SK-N-SH treated with all-trans-retinoic acid at 6 μM for 48 hours (cell line): ENCODE data around the gene FBXO42.

Source experiments
- ATAC-seq: fragments of 200-7000 bp; cut with Tn5 transposase; 3 replicates; pipeline ENCODE4 v1.9.1; 2020; ENCODE audit warnings: mild to moderate bottlenecking, moderate library complexity
- ARNTL ChIP-seq: fragments of 450-650 bp; formaldehyde crosslinking; IDR thresholded peaks from 2 replicates; pipeline ENCODE4 v1.5.0; 2020; ENCODE audit warnings: low read depth, mild to moderate bottlenecking, moderate library complexity, borderline replicate concordance
- BACH2 ChIP-seq: fragments of 250-450 bp; sonication (Bioruptor Pico); IDR thresholded peaks from 2 replicates; pipeline ENCODE4 v1.9.0; 2021; ENCODE audit warnings: mild to moderate bottlenecking, borderline replicate concordance
- CREB5 ChIP-seq: fragments of 250-450 bp; sonication (Bioruptor Pico); IDR thresholded peaks from 2 replicates; pipeline ENCODE4 v1.5.1; 2020; ENCODE audit warnings: low read depth, mild to moderate bottlenecking, moderate library complexity
- CSDC2 ChIP-seq: fragments of 250-450 bp; sonication (Bioruptor Pico); IDR thresholded peaks from 2 replicates; pipeline ENCODE4 v1.5.0; 2020; ENCODE audit warnings: mild to moderate bottlenecking, moderate library complexity
- ESRRG ChIP-seq: fragments of 250-450 bp; sonication (Bioruptor Pico); IDR thresholded peaks from 2 replicates; pipeline ENCODE4 v1.6.1; 2021; ENCODE audit warnings: mild to moderate bottlenecking
- GLIS3 ChIP-seq: fragments of 250-450 bp; sonication (Bioruptor Pico); IDR thresholded peaks from 2 replicates; pipeline ENCODE4 v1.5.0; 2020; ENCODE audit warnings: mild to moderate bottlenecking, moderate library complexity
- ISL1 ChIP-seq: fragments of 250-450 bp; sonication (Bioruptor Pico); IDR thresholded peaks from 2 replicates; pipeline ENCODE4 v2.1.2; 2022; ENCODE audit warnings: mild to moderate bottlenecking, moderate library complexity
- OSR1 ChIP-seq: fragments of 250-450 bp; sonication (Bioruptor Pico); IDR thresholded peaks from 2 replicates; pipeline ENCODE4 v1.8.0; 2022; ENCODE audit warnings: moderate library complexity, mild to moderate bottlenecking, inconsistent platforms
- PPARA ChIP-seq: fragments of 250-450 bp; sonication (Bioruptor Pico); IDR thresholded peaks from 2 replicates; pipeline ENCODE4 v1.5.0; 2020; ENCODE audit warnings: mild to moderate bottlenecking, borderline replicate concordance
- RARB ChIP-seq: fragments of 250-450 bp; sonication (Bioruptor Pico); IDR thresholded peaks from 2 replicates; pipeline ENCODE4 v1.8.0; 2021; ENCODE audit warnings: mild to moderate bottlenecking, moderate library complexity
- SNAI2 ChIP-seq: fragments of 250-450 bp; sonication (Bioruptor Pico); IDR thresholded peaks from 2 replicates; pipeline ENCODE4 v1.5.0; 2020; ENCODE audit warnings: mild to moderate bottlenecking, moderate library complexity
- TCF4 ChIP-seq: fragments of 250-450 bp; sonication (Bioruptor Pico); IDR thresholded peaks from 2 replicates; pipeline ENCODE4 v1.8.0; 2021; ENCODE audit warnings: mild to moderate bottlenecking, moderate library complexity, borderline replicate concordance
- TOX ChIP-seq: fragments of 250-450 bp; sonication (Bioruptor Pico); IDR thresholded peaks from 2 replicates; pipeline ENCODE4 v1.8.0; 2021; ENCODE audit warnings: mild to moderate bottlenecking, moderate library complexity, borderline replicate concordance
- ZC3H10 ChIP-seq: fragments of 250-450 bp; sonication (Bioruptor Pico); IDR thresholded peaks from 2 replicates; pipeline ENCODE4 v1.5.1; 2021; ENCODE audit warnings: mild to moderate bottlenecking, moderate library complexity
- ZFP3 ChIP-seq: fragments of 250-450 bp; sonication (Bioruptor Pico); IDR thresholded peaks from 2 replicates; pipeline ENCODE4 v1.5.0; 2020; ENCODE audit warnings: mild to moderate bottlenecking, moderate library complexity
- ZNF565 ChIP-seq: fragments of 450-650 bp; formaldehyde crosslinking; conservative IDR thresholded peaks from 2 replicates; pipeline ENCODE4 v1.5.0; 2020; ENCODE audit warnings: low read depth, mild to moderate bottlenecking, moderate library complexity
- ZNF70 ChIP-seq: fragments of 450-650 bp; formaldehyde crosslinking; IDR thresholded peaks from 2 replicates; pipeline ENCODE4 v1.5.0; 2020; ENCODE audit warnings: mild to moderate bottlenecking, moderate library complexity
- ZNF8 ChIP-seq: fragments of 450-650 bp; formaldehyde crosslinking; IDR thresholded peaks from 2 replicates; pipeline ENCODE4 v1.5.0; 2020; ENCODE audit warnings: mild to moderate bottlenecking, moderate library complexity
- TF ChIP-seq, protein P1 (sequence below): fragments of 250-450 bp; sonication (Bioruptor Pico); IDR thresholded peaks from 2 replicates; pipeline ENCODE4 v1.8.0; 2021; ENCODE audit warnings: low read depth, mild to moderate bottlenecking, moderate library complexity, borderline replicate concordance
- TF ChIP-seq, protein P2 (sequence below): fragments of 250-450 bp; sonication (Bioruptor Pico); IDR thresholded peaks from 2 replicates; pipeline ENCODE4 v1.5.1; 2021; ENCODE audit warnings: mild to moderate bottlenecking, moderate library complexity
- TF ChIP-seq, protein P3 (sequence below): fragments of 250-450 bp; sonication (Bioruptor Pico); IDR thresholded peaks from 2 replicates; pipeline ENCODE4 v1.8.0; 2020; ENCODE audit warnings: mild to moderate bottlenecking, moderate library complexity, borderline replicate concordance

The FBXO42 gene

GRCh38 chr1:16242556-16243214 lies 109.6 kb downstream of the FBXO42 start:
- ATAC-seq: no peak

DNA sequence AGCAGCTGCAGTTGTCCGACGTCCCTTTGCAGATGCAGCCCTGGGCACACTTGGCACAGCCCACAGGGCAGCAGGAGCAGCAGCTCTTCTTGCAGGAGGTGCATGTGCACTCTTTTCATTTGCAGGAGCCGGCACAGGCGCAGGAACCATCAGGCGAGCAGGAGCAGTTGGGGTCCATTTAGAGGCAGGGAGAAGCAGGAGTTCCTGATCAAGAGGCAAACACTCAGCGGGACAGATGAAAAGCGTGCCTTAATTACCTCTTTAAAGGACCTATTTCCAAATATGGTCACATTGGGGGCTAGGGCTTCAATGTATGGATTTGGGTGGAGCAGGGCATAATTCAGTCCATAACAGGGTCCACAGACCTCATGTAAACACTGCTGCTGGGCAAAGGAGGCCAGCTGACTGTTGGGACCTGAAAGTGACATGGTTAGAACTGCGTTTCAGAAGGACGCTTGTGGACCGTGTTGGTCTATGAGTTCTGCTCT lies 111.0 kb downstream of the FBXO42 start:
- no peak for ATAC-seq
- TF ChIP-seq ZFP3 (CRISPR knock-in tag) (no peak), TOX (CRISPR knock-in tag) (no peak), OSR1 (no peak), TCF4 (CRISPR knock-in tag) (no peak), ZNF565 (CRISPR knock-in tag) (no peak), BACH2 (CRISPR knock-in tag) (no peak), CREB5 (CRISPR knock-in tag) (no peak), ISL1 (CRISPR knock-in tag) (no peak), RARB (CRISPR knock-in tag) (no peak), PPARA (CRISPR knock-in tag) (no peak), GLIS3 (no peak), ESRRG (CRISPR knock-in tag) (no peak), ZC3H10 (no peak)
- TF ChIP-seq, protein P1, sequence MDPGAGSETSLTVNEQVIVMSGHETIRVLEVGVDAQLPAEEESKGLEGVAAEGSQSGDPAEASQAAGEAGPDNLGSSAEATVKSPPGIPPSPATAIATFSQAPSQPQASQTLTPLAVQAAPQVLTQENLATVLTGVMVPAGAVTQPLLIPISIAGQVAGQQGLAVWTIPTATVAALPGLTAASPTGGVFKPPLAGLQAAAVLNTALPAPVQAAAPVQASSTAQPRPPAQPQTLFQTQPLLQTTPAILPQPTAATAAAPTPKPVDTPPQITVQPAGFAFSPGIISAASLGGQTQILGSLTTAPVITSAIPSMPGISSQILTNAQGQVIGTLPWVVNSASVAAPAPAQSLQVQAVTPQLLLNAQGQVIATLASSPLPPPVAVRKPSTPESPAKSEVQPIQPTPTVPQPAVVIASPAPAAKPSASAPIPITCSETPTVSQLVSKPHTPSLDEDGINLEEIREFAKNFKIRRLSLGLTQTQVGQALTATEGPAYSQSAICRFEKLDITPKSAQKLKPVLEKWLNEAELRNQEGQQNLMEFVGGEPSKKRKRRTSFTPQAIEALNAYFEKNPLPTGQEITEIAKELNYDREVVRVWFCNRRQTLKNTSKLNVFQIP (CRISPR knock-in tag): no peak
- TF ChIP-seq, protein P2, sequence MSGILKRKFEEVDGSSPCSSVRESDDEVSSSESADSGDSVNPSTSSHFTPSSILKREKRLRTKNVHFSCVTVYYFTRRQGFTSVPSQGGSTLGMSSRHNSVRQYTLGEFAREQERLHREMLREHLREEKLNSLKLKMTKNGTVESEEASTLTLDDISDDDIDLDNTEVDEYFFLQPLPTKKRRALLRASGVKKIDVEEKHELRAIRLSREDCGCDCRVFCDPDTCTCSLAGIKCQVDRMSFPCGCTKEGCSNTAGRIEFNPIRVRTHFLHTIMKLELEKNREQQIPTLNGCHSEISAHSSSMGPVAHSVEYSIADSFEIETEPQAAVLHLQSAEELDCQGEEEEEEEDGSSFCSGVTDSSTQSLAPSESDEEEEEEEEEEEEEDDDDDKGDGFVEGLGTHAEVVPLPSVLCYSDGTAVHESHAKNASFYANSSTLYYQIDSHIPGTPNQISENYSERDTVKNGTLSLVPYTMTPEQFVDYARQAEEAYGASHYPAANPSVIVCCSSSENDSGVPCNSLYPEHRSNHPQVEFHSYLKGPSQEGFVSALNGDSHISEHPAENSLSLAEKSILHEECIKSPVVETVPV (CRISPR knock-in tag): no peak

More at GRCh38 chr1:16242556-16243214, 109.6 kb downstream of the FBXO42 start:
- TF ChIP-seq SNAI2 (CRISPR knock-in tag): no peak
- TF ChIP-seq RARB (CRISPR knock-in tag): no peak
- TF ChIP-seq, all 23 proteins: peak for 0

DNA sequence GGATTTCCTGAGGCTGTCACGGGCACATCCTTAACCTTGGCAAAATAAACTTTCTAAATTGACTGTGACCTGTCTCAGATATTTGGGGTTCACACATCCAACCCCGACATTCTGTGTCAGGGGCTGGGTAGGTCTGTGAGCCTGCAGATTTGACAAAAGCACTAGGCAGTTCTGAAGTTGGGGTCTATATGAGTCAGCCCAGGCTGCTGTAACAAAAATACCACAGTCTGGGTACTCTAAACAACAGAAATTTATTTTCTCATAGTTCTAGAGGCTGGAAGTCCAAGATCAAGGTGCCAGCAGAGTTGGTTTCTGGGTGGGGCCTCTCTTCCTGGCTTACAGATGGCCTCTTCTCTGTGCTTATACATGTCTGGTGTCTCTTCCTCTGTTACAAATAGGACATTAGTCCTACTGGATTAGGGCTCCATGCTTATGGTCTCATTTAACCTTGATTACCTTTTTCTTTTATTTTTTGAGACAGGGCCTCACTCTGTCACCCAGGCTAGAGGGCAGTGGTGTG lies 112.2 kb downstream of the FBXO42 start:
- no peak for ATAC-seq

More for the DNA sequence above, 112.2 kb downstream of the FBXO42 start:
- TF ChIP-seq ZC3H10: no peak
- TF ChIP-seq, protein P2 (CRISPR knock-in tag): no peak
- no peak for TF ChIP-seq ARNTL
- TF ChIP-seq CSDC2: no peak
- TF ChIP-seq PPARA (CRISPR knock-in tag): no peak
- TF ChIP-seq, protein P3, sequence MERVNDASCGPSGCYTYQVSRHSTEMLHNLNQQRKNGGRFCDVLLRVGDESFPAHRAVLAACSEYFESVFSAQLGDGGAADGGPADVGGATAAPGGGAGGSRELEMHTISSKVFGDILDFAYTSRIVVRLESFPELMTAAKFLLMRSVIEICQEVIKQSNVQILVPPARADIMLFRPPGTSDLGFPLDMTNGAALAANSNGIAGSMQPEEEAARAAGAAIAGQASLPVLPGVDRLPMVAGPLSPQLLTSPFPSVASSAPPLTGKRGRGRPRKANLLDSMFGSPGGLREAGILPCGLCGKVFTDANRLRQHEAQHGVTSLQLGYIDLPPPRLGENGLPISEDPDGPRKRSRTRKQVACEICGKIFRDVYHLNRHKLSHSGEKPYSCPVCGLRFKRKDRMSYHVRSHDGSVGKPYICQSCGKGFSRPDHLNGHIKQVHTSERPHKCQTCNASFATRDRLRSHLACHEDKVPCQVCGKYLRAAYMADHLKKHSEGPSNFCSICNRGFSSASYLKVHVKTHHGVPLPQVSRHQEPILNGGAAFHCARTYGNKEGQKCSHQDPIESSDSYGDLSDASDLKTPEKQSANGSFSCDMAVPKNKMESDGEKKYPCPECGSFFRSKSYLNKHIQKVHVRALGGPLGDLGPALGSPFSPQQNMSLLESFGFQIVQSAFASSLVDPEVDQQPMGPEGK (CRISPR knock-in tag): no peak
- no peak for TF ChIP-seq ZNF70 (CRISPR knock-in tag)
- TF ChIP-seq, protein P1 (CRISPR knock-in tag): no peak
- no peak for TF ChIP-seq TOX (CRISPR knock-in tag)
- TF ChIP-seq ISL1 (CRISPR knock-in tag): no peak
- TF ChIP-seq ZFP3 (CRISPR knock-in tag): no peak
- no peak for TF ChIP-seq RARB (CRISPR knock-in tag)
- TF ChIP-seq ESRRG (CRISPR knock-in tag): no peak
- TF ChIP-seq ZNF8: no peak
- no peak for TF ChIP-seq SNAI2 (CRISPR knock-in tag)
- no peak for TF ChIP-seq OSR1
- no peak for TF ChIP-seq TCF4 (CRISPR knock-in tag)
- TF ChIP-seq GLIS3: no peak
